ENCODE data around the gene MAGEB4.

DNA sequence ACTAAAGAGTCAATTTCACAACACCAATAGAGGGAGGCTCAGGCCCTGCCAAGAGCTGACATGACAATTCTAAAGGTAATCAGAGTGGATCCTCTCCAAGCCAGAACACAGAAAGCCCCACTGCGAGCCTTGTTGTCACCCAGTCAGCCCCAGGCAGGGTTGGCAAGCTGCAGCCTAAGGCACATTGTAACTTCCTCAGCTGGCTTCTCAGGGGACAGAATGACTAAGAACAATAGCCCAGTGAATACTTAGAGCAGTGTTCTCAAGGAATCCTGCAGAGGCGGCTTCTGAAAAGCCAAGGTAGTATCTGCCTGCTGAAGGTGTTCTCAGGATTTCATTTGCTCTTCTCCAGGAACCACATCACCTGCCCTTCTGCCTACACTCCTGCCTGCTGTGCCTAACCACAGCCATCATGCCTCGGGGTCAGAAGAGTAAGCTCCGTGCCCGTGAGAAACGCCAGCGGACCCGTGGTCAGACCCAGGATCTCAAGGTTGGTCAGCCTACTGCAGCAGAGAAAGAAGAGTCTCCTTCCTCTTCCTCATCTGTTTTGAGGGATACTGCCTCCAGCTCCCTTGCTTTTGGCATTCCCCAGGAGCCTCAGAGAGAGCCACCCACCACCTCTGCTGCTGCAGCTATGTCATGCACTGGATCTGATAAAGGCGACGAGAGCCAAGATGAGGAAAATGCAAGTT lies at the start of gene MAGEB4:
- TF ChIP-seq, protein P1, sequence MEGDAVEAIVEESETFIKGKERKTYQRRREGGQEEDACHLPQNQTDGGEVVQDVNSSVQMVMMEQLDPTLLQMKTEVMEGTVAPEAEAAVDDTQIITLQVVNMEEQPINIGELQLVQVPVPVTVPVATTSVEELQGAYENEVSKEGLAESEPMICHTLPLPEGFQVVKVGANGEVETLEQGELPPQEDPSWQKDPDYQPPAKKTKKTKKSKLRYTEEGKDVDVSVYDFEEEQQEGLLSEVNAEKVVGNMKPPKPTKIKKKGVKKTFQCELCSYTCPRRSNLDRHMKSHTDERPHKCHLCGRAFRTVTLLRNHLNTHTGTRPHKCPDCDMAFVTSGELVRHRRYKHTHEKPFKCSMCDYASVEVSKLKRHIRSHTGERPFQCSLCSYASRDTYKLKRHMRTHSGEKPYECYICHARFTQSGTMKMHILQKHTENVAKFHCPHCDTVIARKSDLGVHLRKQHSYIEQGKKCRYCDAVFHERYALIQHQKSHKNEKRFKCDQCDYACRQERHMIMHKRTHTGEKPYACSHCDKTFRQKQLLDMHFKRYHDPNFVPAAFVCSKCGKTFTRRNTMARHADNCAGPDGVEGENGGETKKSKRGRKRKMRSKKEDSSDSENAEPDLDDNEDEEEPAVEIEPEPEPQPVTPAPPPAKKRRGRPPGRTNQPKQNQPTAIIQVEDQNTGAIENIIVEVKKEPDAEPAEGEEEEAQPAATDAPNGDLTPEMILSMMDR (IDR thresholded peaks at IDR 0.05): no peak
- TF ChIP-seq POLR2A (IDR thresholded peaks at IDR 0.05): no peak
